GM18511 (cell line): ENCODE data around the gene FBXL13.
"Not testable (repeated sequence)": the region's sequence is repeated elsewhere in the genome, so short reads cannot be mapped to it uniquely, and the experiment has no call there.

Experiments used
- ATAC-seq: cut with Tn5 transposase; IDR thresholded peaks from one replicate; pipeline ENCODE4 v1.9.1; 2021; ENCODE audit warnings: mild to moderate bottlenecking, moderate library complexity; ENCODE audit not compliant: unreplicated experiment

The FBXL13 gene

DNA sequence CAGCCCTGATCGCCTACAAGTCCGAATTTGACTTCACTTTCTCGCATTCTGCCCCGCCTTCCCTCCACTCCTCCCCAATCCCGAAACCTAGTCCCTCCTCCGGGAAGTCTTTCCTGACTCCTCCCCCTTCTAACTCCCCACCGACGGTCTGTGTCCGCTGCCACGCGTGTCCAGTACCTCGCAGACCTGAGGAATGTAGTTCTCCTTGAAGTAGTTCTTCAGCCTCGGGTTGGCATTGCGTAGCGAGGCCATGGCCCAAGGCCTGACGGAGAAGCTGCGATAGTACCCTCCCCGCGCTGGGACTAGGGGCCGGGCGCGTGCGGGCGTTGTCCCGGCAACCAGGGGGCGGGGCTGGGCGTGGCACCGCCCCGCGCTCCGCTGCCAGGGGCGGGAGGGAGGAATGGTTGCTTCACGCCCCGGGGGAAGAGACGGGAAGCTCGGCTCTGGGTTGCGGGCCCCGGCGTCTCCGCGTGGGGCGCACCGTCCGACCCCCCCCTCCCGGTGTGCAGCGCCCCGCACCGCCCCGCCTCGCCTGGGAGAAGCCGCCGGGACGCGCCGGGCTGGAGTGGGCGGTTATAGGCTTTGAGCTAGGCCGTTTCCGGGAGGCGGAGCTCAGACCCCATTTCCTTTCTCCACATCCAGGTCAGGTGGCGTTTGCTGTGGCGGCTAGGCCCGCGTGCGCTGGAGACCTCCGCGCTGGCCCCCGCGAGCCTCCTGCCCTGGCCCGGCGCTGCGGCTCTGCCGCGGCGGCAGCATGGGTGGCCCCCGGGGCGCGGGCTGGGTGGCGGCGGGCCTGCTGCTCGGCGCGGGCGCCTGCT, at the start of gene FBXL13, which contains the start of gene ARMC10:
FBXL13 (minus strand) TSS at position 278 of the 818 bp plus-strand sequence.
ARMC10 (plus strand) TSS at position 622 of the 818 bp plus-strand sequence; CDS start at position 755, 133 bp downstream.
- ATAC-seq, result peak; percentile 92

DNA sequence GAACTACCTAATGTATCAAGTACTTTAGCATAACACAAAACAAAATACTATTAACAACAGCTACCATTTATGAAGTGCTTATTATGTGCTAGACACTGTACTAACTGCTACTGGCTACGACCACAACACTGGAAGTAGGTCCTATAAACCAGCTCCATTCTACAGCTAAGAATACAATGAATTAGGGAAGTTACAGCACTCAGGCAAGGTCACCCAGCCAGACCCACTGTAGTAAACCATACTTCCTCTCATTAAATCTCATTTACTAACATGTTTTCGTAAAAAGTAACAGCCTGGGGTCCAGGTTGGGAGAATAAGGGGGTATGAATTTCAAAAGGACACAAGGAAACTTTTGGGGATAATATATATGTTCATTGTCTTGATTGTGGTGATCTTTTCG, 48.9 kb upstream of the FBXL13 start:
- no peak for ATAC-seq

DNA sequence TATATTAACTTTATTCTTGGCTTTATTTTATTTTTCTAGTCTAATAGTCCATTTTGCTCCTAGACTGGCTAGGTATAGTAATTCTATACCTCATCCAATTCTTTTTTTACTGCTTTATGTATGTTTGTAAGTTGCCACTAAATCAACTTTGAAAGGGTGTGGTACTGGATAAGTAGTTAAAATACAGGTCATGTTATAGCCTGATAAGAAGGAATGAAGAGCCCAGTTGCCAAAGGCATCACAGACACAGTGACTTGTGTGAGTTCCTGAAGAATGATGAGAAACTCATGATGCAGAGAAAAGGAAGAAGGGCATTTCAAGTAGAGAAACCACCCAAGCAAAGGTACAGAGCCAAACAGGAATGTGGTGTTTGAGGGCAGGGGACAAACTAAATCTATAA, 47.0 kb upstream of the FBXL13 start:
- ATAC-seq, result no peak

DNA sequence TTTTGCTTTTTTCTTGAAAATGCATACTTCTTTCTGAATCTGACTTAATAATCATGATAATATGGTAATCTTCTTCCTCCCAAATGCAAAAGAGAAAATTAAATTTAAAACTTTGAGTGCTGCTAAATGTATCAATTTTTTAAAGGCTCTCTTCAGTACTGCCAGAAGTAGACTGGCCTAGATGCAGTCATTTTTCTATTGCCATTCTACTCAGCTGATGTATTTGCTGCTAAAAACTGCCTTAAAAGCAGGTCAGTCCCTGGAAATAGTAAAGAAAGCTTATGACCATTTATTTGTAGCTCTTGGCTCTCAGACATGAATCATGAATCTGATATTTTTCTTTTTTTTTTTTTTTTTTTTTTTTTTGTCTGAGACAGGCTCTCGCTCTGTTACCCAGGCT, 45.8 kb upstream of the FBXL13 start:
- ATAC-seq, result no peak

DNA sequence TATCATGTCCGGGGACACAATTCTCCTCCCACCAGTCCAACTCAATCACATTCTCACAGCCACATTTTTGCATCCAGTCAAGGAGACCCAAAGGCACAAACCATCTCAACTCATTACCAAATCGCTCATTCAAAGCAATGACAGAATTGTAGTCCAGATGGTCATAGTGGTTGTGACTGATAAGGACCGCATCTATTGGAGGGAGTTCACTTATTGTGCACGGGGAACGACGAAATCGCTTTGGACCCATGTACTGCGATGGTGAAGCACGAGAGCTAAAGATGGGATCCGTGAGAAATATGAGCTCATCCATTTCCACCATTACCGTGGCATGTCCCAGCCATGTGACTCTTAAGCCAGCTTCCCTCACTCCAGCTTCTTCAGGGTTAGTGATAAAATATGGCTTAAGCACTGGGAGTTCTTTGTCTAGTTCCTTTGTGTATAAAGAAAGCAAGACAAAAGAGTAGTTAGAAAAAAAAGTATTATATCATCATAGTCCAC, 45.2 kb upstream of the FBXL13 start:
- no peak for ATAC-seq

DNA sequence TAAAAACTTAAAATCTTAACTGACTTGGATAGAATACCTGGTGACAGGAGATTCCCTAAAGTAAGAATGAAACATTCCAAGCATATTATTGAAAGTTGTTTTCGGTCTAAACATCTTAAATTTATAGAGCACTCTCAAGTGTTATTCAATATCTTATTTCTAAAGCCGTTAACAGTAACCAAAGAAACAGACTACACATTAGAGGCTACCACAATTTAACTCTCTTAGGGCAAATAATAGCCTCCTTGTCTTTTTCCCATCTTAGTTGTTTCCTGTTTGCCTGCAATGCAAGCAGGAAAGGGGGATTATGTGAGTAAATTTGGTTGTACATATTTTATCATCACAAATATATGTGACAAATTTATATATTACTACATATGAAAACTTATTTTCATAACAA, 42.9 kb upstream of the FBXL13 start:
- no peak for ATAC-seq

DNA sequence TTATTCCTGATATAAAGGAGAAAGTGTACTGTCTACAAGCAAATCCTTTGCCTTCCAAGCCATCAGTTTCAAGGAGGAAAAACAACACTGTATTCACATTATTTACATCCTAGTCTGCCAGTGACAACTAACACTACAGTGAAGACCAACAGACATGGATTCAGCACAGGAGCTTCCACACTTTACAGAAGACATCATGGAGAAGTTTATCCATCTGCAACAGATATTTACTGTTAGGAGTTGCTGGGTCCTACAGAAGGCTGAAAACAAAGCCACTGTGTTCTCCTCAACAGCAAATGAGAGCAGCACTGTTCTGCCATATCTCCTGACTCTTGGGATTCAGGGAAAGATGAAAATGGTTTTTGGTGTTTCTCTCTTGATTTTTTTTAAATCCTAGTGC, 42.4 kb upstream of the FBXL13 start:
- no peak for ATAC-seq

DNA sequence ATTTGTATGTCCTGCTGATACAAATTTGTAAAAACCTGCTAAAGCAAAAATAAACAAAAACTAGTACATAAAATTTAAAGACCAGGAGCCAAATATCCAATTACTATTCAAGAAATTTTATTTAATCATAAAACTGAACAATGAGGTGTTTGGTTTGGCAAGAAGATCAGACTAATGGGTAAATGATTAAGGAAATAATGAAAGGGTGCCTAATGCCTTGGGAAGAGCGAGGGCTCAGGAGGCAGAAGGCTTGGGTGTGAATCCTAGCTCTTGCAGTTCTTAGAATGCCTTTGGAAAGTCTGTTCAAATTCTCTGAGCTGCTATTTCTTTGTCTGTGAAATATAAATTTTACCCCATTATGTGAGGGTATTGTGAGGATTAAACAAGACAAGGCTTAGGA, 41.9 kb upstream of the FBXL13 start:
- no peak for ATAC-seq

DNA sequence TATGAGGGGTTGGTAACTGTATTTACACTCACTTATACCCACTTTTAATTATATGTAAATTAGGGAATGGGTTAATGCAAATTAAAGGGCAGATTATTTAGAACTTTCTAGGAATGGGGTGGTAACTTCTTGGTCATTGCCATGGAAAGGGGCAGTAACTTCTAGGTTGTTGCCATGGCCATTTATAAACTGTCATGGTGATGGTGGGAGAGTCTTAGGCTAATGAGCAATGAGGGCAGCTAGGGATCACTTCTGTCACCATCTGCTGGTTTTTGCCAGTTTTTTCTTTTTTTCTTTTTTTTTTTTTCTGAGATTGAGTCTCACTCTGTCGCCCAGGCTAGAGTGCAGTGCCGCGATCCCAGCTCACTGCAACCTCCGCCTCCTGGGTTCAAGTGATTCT, 41.2 kb upstream of the FBXL13 start:
- no peak for ATAC-seq

DNA sequence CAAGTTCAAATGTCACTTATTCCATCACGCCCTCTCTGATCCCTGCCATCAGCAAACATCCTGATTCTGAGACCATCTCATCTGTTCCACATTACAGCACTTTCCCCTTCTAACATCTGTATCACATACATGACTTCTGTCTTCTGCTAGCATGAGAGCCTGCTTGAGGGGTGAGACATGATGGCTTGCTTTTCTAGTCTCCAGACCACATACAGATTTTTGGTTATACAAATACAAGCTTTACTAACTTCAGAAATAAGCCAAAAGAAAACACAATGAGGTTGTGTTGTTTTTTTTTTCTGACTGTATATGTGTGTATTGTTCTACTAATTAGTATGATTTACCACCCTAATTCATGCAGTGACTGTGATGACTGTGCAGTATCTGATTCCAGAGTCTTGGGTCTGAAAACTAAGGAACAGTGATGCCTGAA, 40.0 kb upstream of the FBXL13 start:
- no peak for ATAC-seq

DNA sequence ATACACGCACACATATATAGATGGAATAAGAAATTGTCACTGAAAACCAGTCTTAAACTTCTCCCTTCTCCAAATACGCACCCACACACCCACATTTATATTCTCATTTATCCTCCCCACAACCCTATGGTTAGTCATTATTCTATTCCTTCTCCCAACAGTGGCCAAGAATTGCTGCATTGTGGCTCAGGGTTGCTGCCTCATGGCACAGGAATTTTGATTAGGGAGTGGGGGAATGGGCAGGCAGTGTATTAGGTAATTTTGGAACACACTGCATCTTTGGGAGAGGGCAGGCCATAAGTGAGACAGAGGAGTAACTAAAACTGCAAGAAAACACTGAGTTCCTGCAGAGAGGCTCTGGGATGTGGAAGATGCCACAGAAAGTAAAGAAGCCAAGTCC, 38.6 kb upstream of the FBXL13 start:
- ATAC-seq, result no peak

DNA sequence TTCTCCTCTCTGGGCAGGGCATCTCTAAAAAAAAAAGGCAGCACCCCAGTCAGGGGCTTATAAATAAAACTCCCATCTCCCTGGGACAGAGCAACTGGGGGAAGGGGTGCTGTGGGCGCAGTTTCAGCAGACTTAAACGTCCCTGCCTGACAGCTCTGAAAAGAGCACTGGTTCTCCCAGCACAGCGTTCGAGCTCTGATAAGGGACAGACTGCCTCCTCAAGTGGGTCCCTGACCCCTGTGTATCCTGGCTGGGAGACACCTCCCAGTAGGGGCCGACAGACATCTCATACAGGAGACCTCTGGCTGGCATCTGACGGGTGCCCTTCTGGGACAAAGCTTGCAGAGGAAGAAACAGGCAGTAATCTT, 32.1 kb upstream of the FBXL13 start:
- ATAC-seq, result not testable (repeated sequence)

DNA sequence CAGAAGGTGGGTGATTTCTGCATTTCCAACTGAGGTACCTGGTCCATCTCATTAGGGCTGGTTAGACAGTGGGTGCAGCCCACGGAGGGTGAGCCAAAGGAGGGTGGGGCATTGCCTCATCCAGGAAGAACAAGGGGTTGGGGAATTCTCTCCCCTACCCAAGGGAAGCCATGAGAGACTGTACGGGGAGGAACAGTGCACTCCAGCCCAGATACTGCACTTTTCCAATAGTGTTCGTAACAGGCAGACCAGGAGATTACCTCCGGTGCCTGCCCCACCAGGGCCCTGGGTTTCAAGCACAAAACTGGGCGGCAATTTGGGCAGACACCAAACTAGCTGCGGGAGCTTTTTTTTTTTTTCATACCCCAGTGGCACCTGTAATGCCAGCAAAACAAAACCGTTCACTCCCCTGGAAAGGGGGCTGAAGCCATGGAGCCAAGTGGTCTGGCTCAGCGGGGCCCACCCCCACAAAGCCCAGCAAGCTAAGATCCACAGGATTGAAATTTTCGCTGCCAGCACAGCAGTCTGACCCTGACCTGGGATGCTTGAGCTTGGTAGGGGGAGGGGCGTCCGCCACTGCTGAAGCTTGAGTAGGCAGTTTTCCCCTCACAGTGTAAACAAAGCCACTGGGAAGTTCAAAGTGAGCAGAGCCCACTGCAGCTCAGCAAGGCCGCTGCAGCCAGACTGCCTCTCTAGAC, 31.6 kb upstream of the FBXL13 start:
- ATAC-seq, result no peak

DNA sequence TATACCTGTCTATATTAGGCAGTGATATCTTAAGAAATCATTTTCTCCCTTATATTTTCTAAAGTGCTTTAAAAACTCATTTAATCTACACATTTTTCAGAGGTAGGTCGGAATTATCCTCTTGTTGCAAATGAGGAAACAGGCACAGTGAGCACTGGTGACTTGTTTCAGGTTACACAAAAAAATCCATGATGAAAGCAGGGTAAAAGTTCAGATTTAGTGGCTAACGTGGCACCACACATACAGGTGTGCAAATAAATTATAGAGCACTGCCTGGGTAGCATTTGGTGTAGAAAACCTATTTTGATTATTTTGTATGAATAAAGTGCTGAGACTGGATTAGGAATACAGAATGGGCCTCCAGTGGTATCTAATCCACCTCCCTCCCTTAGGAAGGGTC, 26.9 kb upstream of the FBXL13 start:
- ATAC-seq, result no peak

DNA sequence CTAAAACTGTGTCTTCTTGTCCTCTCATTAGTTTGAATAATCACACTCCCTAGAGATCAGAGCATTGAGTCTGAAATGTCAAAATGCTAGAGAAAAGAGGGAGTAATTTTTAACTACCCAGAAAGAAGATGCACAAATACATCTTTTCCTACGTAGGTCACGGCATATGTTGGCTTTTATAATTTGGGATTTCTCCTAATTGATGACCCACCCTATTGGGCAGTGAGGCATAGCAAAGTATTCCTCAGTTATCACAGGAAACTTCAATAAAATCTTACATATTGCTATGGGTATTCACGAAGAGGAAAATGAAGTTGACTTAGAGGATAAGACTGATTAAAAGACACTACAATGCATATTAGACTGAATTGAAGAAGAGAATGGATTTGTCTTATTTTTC, 25.8 kb upstream of the FBXL13 start:
- no peak for ATAC-seq

DNA sequence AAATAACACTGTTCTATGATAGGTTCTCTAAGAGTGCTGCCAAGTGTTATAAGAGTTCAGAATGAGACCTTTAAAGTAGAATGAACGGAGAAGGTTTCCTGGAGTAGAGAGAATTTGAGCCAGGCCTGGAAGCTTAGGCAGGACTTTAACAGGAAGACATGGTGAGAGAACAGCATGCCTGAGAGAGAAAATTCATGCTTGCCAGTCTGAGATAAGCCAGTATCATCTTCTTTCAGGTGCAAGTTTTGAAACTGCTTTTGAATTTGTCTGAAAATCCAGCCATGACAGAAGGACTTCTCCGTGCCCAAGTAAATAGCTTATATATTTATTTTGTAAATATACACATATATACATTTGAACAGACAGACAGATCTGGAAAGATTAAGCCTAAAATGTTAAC, 22.4 kb upstream of the FBXL13 start:
- ATAC-seq, result no peak

DNA sequence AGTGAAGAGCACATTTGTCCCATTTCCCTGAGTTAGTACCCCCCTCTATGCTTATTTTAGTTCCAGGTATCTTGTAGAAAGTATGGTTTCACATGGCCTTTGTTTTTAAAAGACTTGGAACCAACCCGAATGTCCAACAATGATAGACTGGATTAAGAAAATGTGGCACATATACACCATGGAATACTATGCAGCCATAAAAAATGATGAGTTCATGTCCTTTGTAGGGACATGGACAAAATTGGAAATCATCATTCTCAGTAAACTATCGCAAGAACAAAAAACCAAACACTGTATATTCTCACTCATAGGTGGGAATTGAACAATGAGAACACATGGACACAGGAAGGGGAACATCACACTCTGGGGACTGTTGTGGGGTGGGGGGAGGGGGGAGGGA, 21.0 kb upstream of the FBXL13 start:
- ATAC-seq, result not testable (repeated sequence)

DNA sequence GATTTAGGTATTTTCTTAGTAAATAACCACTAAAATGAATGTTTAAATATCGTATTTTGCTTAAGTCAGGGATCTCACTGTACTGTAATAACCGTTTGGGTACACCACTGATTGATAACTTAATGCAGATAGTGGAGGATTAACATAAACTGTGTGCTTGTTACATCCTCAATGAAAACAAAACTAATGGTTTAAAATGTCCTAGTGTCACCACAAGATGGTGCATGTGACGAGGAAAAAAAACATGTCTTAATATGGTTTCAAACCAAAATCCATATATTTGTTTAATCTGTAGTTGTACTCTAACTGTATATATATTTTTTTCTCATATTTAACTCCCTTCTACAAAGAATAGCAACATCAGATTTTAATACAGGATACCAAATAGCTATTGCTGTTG, 19.5 kb upstream of the FBXL13 start:
- no peak for ATAC-seq

DNA sequence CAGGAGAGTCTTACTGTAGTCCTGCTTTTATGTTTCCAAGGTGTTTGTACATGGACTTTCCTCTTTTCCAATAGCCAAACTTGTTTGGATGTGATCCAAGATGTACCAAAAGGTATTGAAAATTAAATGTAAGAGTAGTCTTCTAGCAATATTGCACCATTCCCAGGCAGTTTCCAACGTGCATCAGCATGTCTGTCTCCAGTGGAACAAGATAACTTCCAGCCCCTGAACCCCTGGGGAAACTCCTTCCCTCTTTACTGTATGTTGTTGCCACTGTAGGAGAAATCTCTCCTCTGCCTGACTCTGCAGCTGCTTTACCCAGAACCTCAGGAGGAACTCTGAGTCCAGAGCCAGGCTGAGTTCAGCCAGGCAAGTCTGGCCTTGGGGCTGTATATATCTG, 18.8 kb upstream of the FBXL13 start:
- ATAC-seq, result no peak

DNA sequence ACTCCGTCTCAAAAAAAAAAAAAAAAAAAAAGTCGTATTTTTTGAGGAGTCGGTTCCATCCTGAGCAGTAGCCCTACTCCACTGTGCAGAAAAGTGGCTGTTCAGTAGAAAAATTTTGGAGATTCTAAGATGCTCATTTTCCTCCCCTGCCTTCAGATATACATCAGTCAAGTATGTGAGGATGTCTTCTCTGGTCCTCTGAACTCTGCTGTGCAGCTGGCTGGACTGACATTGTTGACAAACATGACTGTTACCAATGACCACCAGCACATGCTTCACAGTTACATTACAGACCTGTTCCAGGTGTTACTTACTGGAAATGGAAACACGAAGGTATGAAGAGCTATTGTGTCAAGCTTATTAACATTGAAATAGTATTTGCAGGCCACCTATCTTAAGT, 17.7 kb upstream of the FBXL13 start:
- not testable (repeated sequence) for ATAC-seq

DNA sequence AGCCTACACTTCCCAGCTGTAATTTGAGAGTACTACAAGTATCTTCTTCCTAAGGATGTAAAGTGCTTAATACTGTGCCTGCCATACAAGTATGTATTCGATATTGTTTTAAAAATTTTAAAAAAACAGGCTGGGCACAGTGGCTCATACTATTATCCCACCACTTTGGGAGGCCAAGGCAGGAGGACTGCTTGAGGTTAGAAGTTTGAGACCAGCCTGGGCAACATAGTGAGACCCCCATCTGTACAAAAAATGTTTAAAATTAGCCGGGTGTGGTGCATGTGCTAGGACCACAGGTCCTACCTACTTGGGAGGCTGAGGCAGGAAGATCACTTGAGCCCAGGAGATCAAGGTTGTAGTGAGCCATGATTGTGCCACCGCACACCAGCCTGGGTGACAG, 8.6 kb upstream of the FBXL13 start:
- no peak for ATAC-seq

DNA sequence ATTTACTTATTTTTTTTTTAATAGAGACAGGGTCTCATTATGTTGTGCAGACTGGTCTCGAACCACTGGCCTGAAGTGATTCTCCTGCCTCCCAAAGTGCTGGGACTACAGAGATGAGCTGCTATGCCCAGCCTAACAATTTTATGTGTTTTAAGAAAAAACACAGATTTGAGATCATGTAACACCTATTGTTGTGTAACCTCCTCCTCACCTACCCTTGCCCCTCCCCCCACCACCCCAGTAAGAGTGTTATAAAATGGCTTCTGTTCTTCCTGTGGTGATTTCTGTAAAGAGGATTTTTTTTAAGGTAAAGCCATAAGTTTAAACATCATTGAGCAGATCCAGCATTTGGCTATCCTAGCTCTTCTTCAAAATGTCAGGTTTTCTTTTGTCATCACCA, 7.9 kb upstream of the FBXL13 start:
- ATAC-seq, result no peak
